ENCODE data around the gene OSBPL10.

OSBPL10 gene

GRCh38 chr3:31704591-31705179, 276.4 kb downstream of the OSBPL10 start:
- TF ChIP-seq FOXA1 (IDR thresholded peaks at IDR 0.05) (no peak), CTBP1 (IDR thresholded peaks at IDR 0.05; ENCODE audit: borderline replicate concordance) (no peak), HDGF (IDR thresholded peaks at IDR 0.05; ENCODE audit: borderline replicate concordance) (no peak), FOXM1 (IDR thresholded peaks at IDR 0.05; ENCODE audit: borderline replicate concordance) (no peak), PKNOX1 (IDR thresholded peaks at IDR 0.05) (no peak), LEF1 (IDR thresholded peaks at IDR 0.05; ENCODE audit: borderline replicate concordance) (no peak), SP1 (IDR thresholded peaks at IDR 0.05) (no peak), ARNT (IDR thresholded peaks at IDR 0.05) (no peak)
- no peak for DNase-seq (ENCODE audit: extremely low spot score)
- ChIA-PET CTCF (interaction anchor here (1.1 to 1.3 kb wide), 2 partner anchors 17 to 139 kb away, joined by 3 to 4 read pairs; no protein-coding TSS in a partner anchor), POLR2A (no interaction called here)

GRCh38 chr3:31704156-31704555, 276.9 kb downstream of the OSBPL10 start:
- no peak for DNase-seq (ENCODE audit: extremely low spot score)
- ChIA-PET POLR2A (no interaction called here), CTCF (interaction anchor here (1.1 to 1.3 kb wide), 3 partner anchors 17 to 139 kb away, joined by 3 to 4 read pairs (median 3); no protein-coding TSS in a partner anchor)

GRCh38 chr3:31701286-31701685, 279.8 kb downstream of the OSBPL10 start:
- no peak for TF ChIP-seq BHLHE40 (IDR thresholded peaks at IDR 0.05; ENCODE audit: borderline replicate concordance)
- TF ChIP-seq FOXM1 (IDR thresholded peaks at IDR 0.05; ENCODE audit: borderline replicate concordance): no peak
- TF ChIP-seq CTBP1 (IDR thresholded peaks at IDR 0.05; ENCODE audit: borderline replicate concordance): no peak
- no peak for TF ChIP-seq ELF4 (IDR thresholded peaks at IDR 0.05)
- ChIA-PET CTCF (no interaction called here), POLR2A (no interaction called here)
- no peak for DNase-seq (ENCODE audit: extremely low spot score)

More at GRCh38 chr3:31704156-31704555, 276.9 kb downstream of the OSBPL10 start:
- TF ChIP-seq ARNT (IDR thresholded peaks at IDR 0.05) (no peak), FOXM1 (IDR thresholded peaks at IDR 0.05; ENCODE audit: borderline replicate concordance) (no peak), HDGF (IDR thresholded peaks at IDR 0.05; ENCODE audit: borderline replicate concordance) (no peak), LEF1 (IDR thresholded peaks at IDR 0.05; ENCODE audit: borderline replicate concordance) (no peak)

GRCh38 chr3:31699309-31699953, 281.6 kb downstream of the OSBPL10 start:
- POLR2A ChIA-PET: no interaction called here
- no peak for DNase-seq (ENCODE audit: extremely low spot score)
- TF ChIP-seq HDGF (IDR thresholded peaks at IDR 0.05; ENCODE audit: borderline replicate concordance) (no peak), BHLHE40 (IDR thresholded peaks at IDR 0.05; ENCODE audit: borderline replicate concordance) (no peak), PKNOX1 (IDR thresholded peaks at IDR 0.05) (no peak), ARNT (IDR thresholded peaks at IDR 0.05) (no peak), SUZ12 (IDR thresholded peaks at IDR 0.05) (no peak), ZNF384 (IDR thresholded peaks at IDR 0.05) (no peak), L3MBTL2 (conservative IDR thresholded peaks at IDR 0.05) (no peak), FOXA1 (IDR thresholded peaks at IDR 0.05) (no peak), SP1 (IDR thresholded peaks at IDR 0.05) (no peak), LEF1 (IDR thresholded peaks at IDR 0.05; ENCODE audit: borderline replicate concordance) (no peak)
- CTCF ChIA-PET: no interaction called here

GRCh38 chr3:31696815-31697548, 284.1 kb downstream of the OSBPL10 start:
- DNase-seq (ENCODE audit: extremely low spot score): no peak
- POLR2A ChIA-PET: no interaction called here
- CTCF ChIA-PET: interaction anchor here (0.9 kb wide), 1 partner anchor 10 kb away, joined by 4 read pairs; no protein-coding TSS in a partner anchor
- no peak for TF ChIP-seq LEF1 (IDR thresholded peaks at IDR 0.05; ENCODE audit: borderline replicate concordance)
- no peak for TF ChIP-seq FOXK2 (IDR thresholded peaks at IDR 0.05)
- no peak for TF ChIP-seq L3MBTL2 (conservative IDR thresholded peaks at IDR 0.05)
- TF ChIP-seq ZNF384 (IDR thresholded peaks at IDR 0.05): no peak

- TF ChIP-seq PKNOX1 (IDR thresholded peaks at IDR 0.05): no peak
- no peak for TF ChIP-seq ARNT (IDR thresholded peaks at IDR 0.05)
- TF ChIP-seq HDGF (IDR thresholded peaks at IDR 0.05; ENCODE audit: borderline replicate concordance): no peak
- no peak for TF ChIP-seq LEF1 (IDR thresholded peaks at IDR 0.05; ENCODE audit: borderline replicate concordance)
- no peak for TF ChIP-seq ELF4 (IDR thresholded peaks at IDR 0.05)
- TF ChIP-seq BHLHE40 (IDR thresholded peaks at IDR 0.05; ENCODE audit: borderline replicate concordance): no peak
- ChIA-PET CTCF (no interaction called here), POLR2A (no interaction called here)
- no peak for DNase-seq (ENCODE audit: extremely low spot score)
These were observed 285.1 kb downstream of the OSBPL10 start for GRCh38 chr3:31696009-31696297.

All from HEK293T (cell line).